Endothelial cell of umbilical vein (primary cell): ENCODE measurements around the gene KIFC3. TPM values are rescaled to one million over a fixed set of nuclear protein-coding genes. Genes with fewer than 3 reads are reported as not detected.
"Not testable (repeated sequence)": the region's sequence is repeated elsewhere in the genome, so short reads cannot be mapped to it uniquely, and the experiment has no call there.

Experiments used
- BruUV-seq: library from RNA; stranded (reverse); fragments of 400-500 nt; replicated peaks from 2 replicates; lab custom pipeline; 2021; lab: Mats Ljungman, UMichigan
- CTCF ChIA-PET: fragments of 300-600, 350-600 bp; sonication (Branson Sonifier 250); formaldehyde crosslinking; loops from one replicate; lab custom pipeline; 2021; ENCODE audit warnings: antibody characterized with exemption, inconsistent platforms; lab: Charles Lee
- POLR2A ChIA-PET: fragments of 300-600, 350-600 bp; sonication (Branson Sonifier 250); formaldehyde crosslinking; loops from one replicate; lab custom pipeline; 2021; ENCODE audit warnings: antibody characterized with exemption, inconsistent platforms; lab: Charles Lee
- DNase-seq: peaks from one replicate; pipeline ENCODE4 v3.0.0-alpha.2; 2011; ENCODE audit warnings: low read depth, low spot score
- FAIRE-seq: peaks from 2 replicates; lab custom pipeline; 2011; peaks lifted over from hg19 to GRCh38; lab: Jason Lieb, UNC
- H2AFZ ChIP-seq: 2 replicates; pipeline ENCODE4 v1.6.0; 2012; ENCODE audit warnings: low read depth, low read length, control low read depth, inconsistent platforms
- H3K27ac ChIP-seq: 2 replicates; pipeline ENCODE4 v1.5.1; 2011; ENCODE audit warnings: low read depth, mild to moderate bottlenecking, control low read depth, low read length, moderate library complexity; ENCODE audit not compliant: insufficient read depth
- H3K27me3 ChIP-seq, 2 experiments: 2 replicates each; pipeline versions ENCODE4 v1.6.0 to v1.6.1; 2011; ENCODE audit warnings: low read length in 2 of 2, mixed read lengths in 1 of 2; ENCODE audit not compliant: control insufficient read depth in 2 of 2, insufficient read depth in 2 of 2
- H3K36me3 ChIP-seq, 2 experiments: 2 replicates in 1 of 2; 3 replicates in 1 of 2; pipeline ENCODE4 v1.5.1; 2011; ENCODE audit warnings: low read length in 2 of 2, mild to moderate bottlenecking in 1 of 2, moderate library complexity in 1 of 2; ENCODE audit not compliant: control insufficient read depth in 2 of 2, insufficient read depth in 2 of 2; ENCODE audit errors: extremely low read depth in 1 of 2
- H3K4me1 ChIP-seq: 3 replicates; pipeline ENCODE4 v1.5.1; 2011; ENCODE audit warnings: mild to moderate bottlenecking, low read length; ENCODE audit not compliant: control insufficient read depth, insufficient read depth; ENCODE audit errors: extremely low read depth
- H3K4me2 ChIP-seq: 2 replicates; pipeline ENCODE4 v1.6.1; 2011; ENCODE audit warnings: low read length, control low read depth, mixed read lengths; ENCODE audit not compliant: insufficient read depth
- H3K4me3 ChIP-seq, 3 experiments: fragments of 200-600 bp in 1 of 3; sonication (generic), shearing (Covaris generic) in 1 of 3; replicated peaks in 1 of 3; 2 replicates each; pipeline ENCODE4 v1.5.1; 2011 to 2016; ENCODE audit warnings: control low read depth in 3 of 3, low read length in 3 of 3, mild to moderate bottlenecking in 2 of 3, inconsistent platforms in 1 of 3, low read depth in 1 of 3, moderate library complexity in 1 of 3; ENCODE audit not compliant: insufficient read depth in 1 of 3
- H3K79me2 ChIP-seq: 2 replicates; pipeline ENCODE4 v1.6.0; 2012; ENCODE audit warnings: low read length, inconsistent platforms; ENCODE audit not compliant: control insufficient read depth, insufficient read depth
- H3K9ac ChIP-seq: replicated peaks from 2 replicates; pipeline ENCODE3; 2011; ENCODE audit warnings: low read length, control low read depth; ENCODE audit not compliant: insufficient read depth; ENCODE audit errors: extremely low read depth
- H3K9me1 ChIP-seq: replicated peaks from 3 replicates; pipeline ENCODE4 v1.6.0; 2011; ENCODE audit warnings: mild to moderate bottlenecking, low read length; ENCODE audit not compliant: control insufficient read depth, insufficient read depth; ENCODE audit errors: extremely low read depth
- H3K9me3 ChIP-seq: replicated peaks from 2 replicates; pipeline ENCODE4 v1.5.1; 2012; ENCODE audit warnings: low read length, inconsistent platforms; ENCODE audit not compliant: control insufficient read depth, insufficient read depth
- H4K20me1 ChIP-seq: replicated peaks from 2 replicates; pipeline ENCODE3; 2011; ENCODE audit warnings: mild to moderate bottlenecking, low read length; ENCODE audit not compliant: control insufficient read depth, insufficient read depth; ENCODE audit errors: extremely low read depth
- EZH2 ChIP-seq: IDR thresholded peaks from 2 replicates; pipeline ENCODE4 v1.6.1; 2012; ENCODE audit warnings: borderline replicate concordance, low read depth, mild to moderate bottlenecking, moderate library complexity, low read length, inconsistent platforms; ENCODE audit not compliant: severe bottlenecking
- FOS ChIP-seq: IDR thresholded peaks from 2 replicates; pipeline ENCODE4 v1.6.1; 2011; ENCODE audit warnings: mild to moderate bottlenecking, low read length, moderate library complexity, borderline replicate concordance; ENCODE audit not compliant: insufficient read depth
- GATA2 ChIP-seq: IDR thresholded peaks from 2 replicates; pipeline ENCODE4 v1.7.0; 2011; ENCODE audit warnings: low read depth, mild to moderate bottlenecking, moderate library complexity, mixed read lengths, low read length; ENCODE audit not compliant: insufficient read length, insufficient read depth
- JUN ChIP-seq: IDR thresholded peaks from 2 replicates; pipeline ENCODE4 v1.6.1; 2011; ENCODE audit warnings: borderline replicate concordance, low read depth; ENCODE audit not compliant: insufficient read length, insufficient read depth
- MYC ChIP-seq: IDR thresholded peaks from one replicate; pipeline ENCODE4 v1.6.1; 2011; ENCODE audit warnings: mild to moderate bottlenecking, low read depth, low read length
- POLR2A ChIP-seq: IDR thresholded peaks from 2 replicates; pipeline ENCODE4 v1.6.1; 2012; ENCODE audit warnings: low read depth, mild to moderate bottlenecking, control low read depth, low read length
- POLR2AphosphoS5 ChIP-seq: IDR thresholded peaks from 2 replicates; pipeline ENCODE4 v1.6.1; 2012; ENCODE audit warnings: low read depth, mild to moderate bottlenecking, control low read depth, low read length, moderate library complexity; ENCODE audit not compliant: insufficient read depth
- dilution Hi-C: fragments of 300-500 bp; cut with MboI; formaldehyde crosslinking; loops from one replicate; pipeline ENCODE4 v1.15.0; 2019; ENCODE audit warnings: low sequenced_read_pairs; ENCODE audit not compliant: extremely low pct_ligation_motif_present
- intact Hi-C: fragments of 100-400 bp; cut with micrococcal nuclease; formaldehyde crosslinking; loops from one replicate; pipeline ENCODE4 v1.10.0; 2022
- polyA plus RNA-seq, 4 experiments: library from polyadenylated mRNA; depleted of rRNA in 3 of 4; stranded (reverse) in 3 of 4; unstranded in 1 of 4; fragments of >200 nt; gene quantifications; 2 replicates each; pipeline versions ENCODE4 v1.2.1 to v1.2.3, GENCODE V29; 2011 to 2012; ENCODE audit warnings: missing spikeins in 1 of 4
- total RNA-seq: library from RNA; stranded (reverse); gene quantifications from 2 replicates; pipeline ENCODE4 v1.2.3, GENCODE V29; 2021
- TF ChIP-seq, protein P1 (sequence below), 2 donors: IDR thresholded peaks; 1 replicate in 1 of 2; 2 replicates in 1 of 2; pipeline ENCODE4 v1.5.1; 2011; ENCODE audit warnings: low read length in 2 of 2, mild to moderate bottlenecking in 2 of 2, moderate library complexity in 2 of 2, control low read depth in 1 of 2, inconsistent platforms in 1 of 2, low read depth in 1 of 2; ENCODE audit not compliant: insufficient read depth in 1 of 2; ENCODE audit errors: extremely low read depth in 1 of 2
- TF ChIP-seq, protein P2 (sequence below): IDR thresholded peaks from 2 replicates; pipeline ENCODE4 v1.6.1; 2011; ENCODE audit not compliant: insufficient read depth, insufficient read length

KIFC3 gene
- total and polyA plus RNA-seq, 2 donors (not counting 3 experiments of a cell fraction or from before 2014, with no cell fraction given) = 36.3 to 62.2 TPM

DNA sequence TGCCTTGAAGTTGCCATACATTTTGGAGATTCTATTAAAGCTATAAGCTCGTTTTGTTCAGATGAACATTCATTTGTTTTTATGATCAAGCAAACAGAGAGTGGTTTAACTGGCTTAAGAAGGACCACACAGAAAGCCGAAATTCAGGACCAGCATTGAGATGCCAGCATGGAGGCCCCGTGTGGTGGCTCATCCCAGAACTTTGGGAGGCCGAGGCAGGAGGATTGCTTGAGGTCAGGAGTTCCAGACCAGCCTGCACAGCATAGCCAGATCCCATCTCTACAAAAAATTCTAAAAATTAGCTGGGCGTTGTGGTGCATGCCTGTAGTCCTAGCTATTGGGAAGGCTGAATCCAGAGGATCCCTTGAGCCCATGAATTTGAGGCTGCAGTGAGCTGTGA is 45.9 kb upstream of the KIFC3 start:
- H3K79me2 ChIP-seq = no peaks in the 10 kb centered on the region
- no peaks in the 10 kb centered on the region for H3K36me3 ChIP-seq
- no peak overlapping the region for H3K4me3 ChIP-seq
- H4K20me1 ChIP-seq = no peaks in the 10 kb centered on the region
- TF ChIP-seq GATA2 (no peak), JUN (no peak), POLR2A (no peak), FOS (no peak), POLR2AphosphoS5 (no peak), MYC (no peak), EZH2 (no peak)
- TF ChIP-seq, protein P1, sequence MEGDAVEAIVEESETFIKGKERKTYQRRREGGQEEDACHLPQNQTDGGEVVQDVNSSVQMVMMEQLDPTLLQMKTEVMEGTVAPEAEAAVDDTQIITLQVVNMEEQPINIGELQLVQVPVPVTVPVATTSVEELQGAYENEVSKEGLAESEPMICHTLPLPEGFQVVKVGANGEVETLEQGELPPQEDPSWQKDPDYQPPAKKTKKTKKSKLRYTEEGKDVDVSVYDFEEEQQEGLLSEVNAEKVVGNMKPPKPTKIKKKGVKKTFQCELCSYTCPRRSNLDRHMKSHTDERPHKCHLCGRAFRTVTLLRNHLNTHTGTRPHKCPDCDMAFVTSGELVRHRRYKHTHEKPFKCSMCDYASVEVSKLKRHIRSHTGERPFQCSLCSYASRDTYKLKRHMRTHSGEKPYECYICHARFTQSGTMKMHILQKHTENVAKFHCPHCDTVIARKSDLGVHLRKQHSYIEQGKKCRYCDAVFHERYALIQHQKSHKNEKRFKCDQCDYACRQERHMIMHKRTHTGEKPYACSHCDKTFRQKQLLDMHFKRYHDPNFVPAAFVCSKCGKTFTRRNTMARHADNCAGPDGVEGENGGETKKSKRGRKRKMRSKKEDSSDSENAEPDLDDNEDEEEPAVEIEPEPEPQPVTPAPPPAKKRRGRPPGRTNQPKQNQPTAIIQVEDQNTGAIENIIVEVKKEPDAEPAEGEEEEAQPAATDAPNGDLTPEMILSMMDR (IDR thresholded peaks at IDR 0.05; ENCODE audit: extremely low read depth in 1 of 2, insufficient read depth in 1 of 2, low read depth in 1 of 2, low read length in 2 of 2) = no peak
- TF ChIP-seq, protein P2, sequence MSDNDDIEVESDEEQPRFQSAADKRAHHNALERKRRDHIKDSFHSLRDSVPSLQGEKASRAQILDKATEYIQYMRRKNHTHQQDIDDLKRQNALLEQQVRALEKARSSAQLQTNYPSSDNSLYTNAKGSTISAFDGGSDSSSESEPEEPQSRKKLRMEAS = no peak
- DNase-seq (no peak), FAIRE-seq (no peak)
- H3K9me1 ChIP-seq = no peaks in the 10 kb centered on the region
- no peak overlapping the region for H3K27ac ChIP-seq
- H3K27me3 ChIP-seq = peaks cover 2% of the 10 kb centered on the region in 2 experiments
- ChIA-PET POLR2A (no interaction called here), CTCF (interaction anchor here (0.6 to 1.8 kb wide), 2 partner anchors 11 to 15 kb away, joined by 4 to 9 read pairs; no protein-coding TSS in a partner anchor)
- no peaks in the 10 kb centered on the region for H3K4me1 ChIP-seq
- H2AFZ ChIP-seq = no peak overlapping the region
- no TSS peak for BruUV-seq
- dilution Hi-C loops = no loop called here
- intact Hi-C loops = no loop called here
- H3K9me3 ChIP-seq = no peaks in the 10 kb centered on the region
- no peak overlapping the region for H3K9ac ChIP-seq
- H3K4me2 ChIP-seq = no peak overlapping the region

DNA sequence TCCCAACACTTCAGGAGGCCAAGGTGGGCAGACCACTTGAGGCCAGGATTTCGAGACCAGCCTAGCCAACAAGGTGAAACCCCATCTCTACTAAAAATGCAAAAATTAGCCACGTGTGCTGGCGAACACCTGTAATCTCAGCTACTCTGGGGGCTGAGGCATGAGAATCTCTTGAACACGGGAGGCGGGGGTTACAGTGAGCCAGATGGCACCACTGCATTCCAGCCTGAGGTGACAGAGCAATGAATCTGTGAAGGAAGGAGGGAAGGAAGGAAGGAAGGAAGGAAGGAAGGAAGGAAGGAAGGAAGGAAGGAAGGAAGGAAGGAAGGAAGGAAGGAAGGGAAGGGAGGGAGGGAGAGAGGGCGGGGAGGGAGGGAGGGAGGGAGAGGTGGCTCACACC is 44.6 kb upstream of the KIFC3 start:
- POLR2A ChIA-PET, H3K4me1 ChIP-seq, H3K27me3 ChIP-seq, H3K27ac ChIP-seq, H2AFZ ChIP-seq, DNase-seq, H3K9ac ChIP-seq, H3K9me1 ChIP-seq, dilution Hi-C loops, BruUV-seq, FAIRE-seq, intact Hi-C loops, H3K9me3 ChIP-seq, H3K4me3 ChIP-seq, H3K4me2 ChIP-seq, H3K79me2 ChIP-seq, CTCF ChIA-PET, H3K36me3 ChIP-seq, H4K20me1 ChIP-seq: not testable (repeated sequence)
